NB4 (cell line): ENCODE data around the gene AFAP1.

Experiments used
- DNase-seq: peaks from one replicate; pipeline ENCODE4 v3.0.0; 2010; ENCODE audit warnings: low read depth
- H3K4me3 ChIP-seq: one replicate; pipeline ENCODE4 v1.5.1; 2011; ENCODE audit warnings: mild to moderate bottlenecking, low read depth, low read length, moderate library complexity
- CTCF ChIP-seq: IDR thresholded peaks from one replicate; pipeline ENCODE4 v1.5.1; 2012; ENCODE audit warnings: low read depth, low read length
- MAX ChIP-seq: IDR thresholded peaks from 2 replicates; pipeline ENCODE4 v1.6.1; 2011; ENCODE audit warnings: low read depth, low read length
- MYC ChIP-seq: IDR thresholded peaks from 2 replicates; pipeline ENCODE4 v1.6.1; 2011; ENCODE audit warnings: low read depth, low read length
- POLR2A ChIP-seq: IDR thresholded peaks from 2 replicates; pipeline ENCODE4 v1.6.1; 2011; ENCODE audit warnings: mild to moderate bottlenecking; ENCODE audit not compliant: insufficient read length; ENCODE audit errors: extremely low read depth

The AFAP1 gene

GRCh38 chr4:7894098-7894676 lies 45.5 kb downstream of the AFAP1 start:
- TF ChIP-seq MYC (no peak), CTCF (no peak), MAX (no peak), POLR2A (no peak)
- no peak for DNase-seq
- no peak overlapping the region for H3K4me3 ChIP-seq

GRCh38 chr4:7893539-7893938 lies 46.1 kb downstream of the AFAP1 start:
- H3K4me3 ChIP-seq = no peak overlapping the region
- no peak for DNase-seq
- TF ChIP-seq MAX = no peak
- no peak for TF ChIP-seq MYC
- TF ChIP-seq CTCF = no peak
- no peak for TF ChIP-seq POLR2A

- no peak overlapping the region for H3K4me3 ChIP-seq
- no peak for TF ChIP-seq MAX
- no peak for TF ChIP-seq POLR2A
- no peak for TF ChIP-seq MYC
- no peak for TF ChIP-seq CTCF
- DNase-seq = no peak
Measured at GRCh38 chr4:7892212-7893019, 47.2 kb downstream of the AFAP1 start.

- H3K4me3 ChIP-seq = no peak overlapping the region
- DNase-seq = no peak
- TF ChIP-seq POLR2A = no peak
- TF ChIP-seq CTCF = no peak
- TF ChIP-seq MAX = no peak
- TF ChIP-seq MYC = no peak
Measured at GRCh38 chr4:7890635-7891393, 48.8 kb downstream of the AFAP1 start.

- TF ChIP-seq POLR2A (no peak), MYC (no peak), MAX (no peak), CTCF (no peak)
- H3K4me3 ChIP-seq = no peak overlapping the region
- no peak for DNase-seq
Measured at GRCh38 chr4:7887436-7887835, 52.2 kb downstream of the AFAP1 start.
